Left lobe of liver (tissue), 2 donors: ENCODE data around the gene FUT4. TPM values are rescaled to one million over a fixed set of nuclear protein-coding genes. Genes with fewer than 3 reads are reported as not detected.
"Not testable (repeated sequence)": the region's sequence is repeated elsewhere in the genome, so short reads cannot be mapped to it uniquely, and the experiment has no call there.

Experiments used
- ATAC-seq: fragments of 200-7000 bp; cut with Tn5 transposase; one replicate; pipeline ENCODE4 v1.9.1; 2020; ENCODE audit warnings: mild to moderate bottlenecking, moderate library complexity
- DNase-seq: peaks from one replicate; pipeline ENCODE4 v3.0.0-alpha.2; 2020; ENCODE audit warnings: low spot score
- total RNA-seq: library from RNA; stranded (reverse); gene quantifications from one replicate; pipeline ENCODE4 v1.2.1, GENCODE V29; 2021
- donor health status: DM: no; HTN: no; CAD: no; lungs with moderate emphysema.
- donor health status: DM: no; HTN: yes; CAD: no.

FUT4 gene, protein sequence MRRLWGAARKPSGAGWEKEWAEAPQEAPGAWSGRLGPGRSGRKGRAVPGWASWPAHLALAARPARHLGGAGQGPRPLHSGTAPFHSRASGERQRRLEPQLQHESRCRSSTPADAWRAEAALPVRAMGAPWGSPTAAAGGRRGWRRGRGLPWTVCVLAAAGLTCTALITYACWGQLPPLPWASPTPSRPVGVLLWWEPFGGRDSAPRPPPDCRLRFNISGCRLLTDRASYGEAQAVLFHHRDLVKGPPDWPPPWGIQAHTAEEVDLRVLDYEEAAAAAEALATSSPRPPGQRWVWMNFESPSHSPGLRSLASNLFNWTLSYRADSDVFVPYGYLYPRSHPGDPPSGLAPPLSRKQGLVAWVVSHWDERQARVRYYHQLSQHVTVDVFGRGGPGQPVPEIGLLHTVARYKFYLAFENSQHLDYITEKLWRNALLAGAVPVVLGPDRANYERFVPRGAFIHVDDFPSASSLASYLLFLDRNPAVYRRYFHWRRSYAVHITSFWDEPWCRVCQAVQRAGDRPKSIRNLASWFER
- total RNA-seq: 1.2 TPM

DNA sequence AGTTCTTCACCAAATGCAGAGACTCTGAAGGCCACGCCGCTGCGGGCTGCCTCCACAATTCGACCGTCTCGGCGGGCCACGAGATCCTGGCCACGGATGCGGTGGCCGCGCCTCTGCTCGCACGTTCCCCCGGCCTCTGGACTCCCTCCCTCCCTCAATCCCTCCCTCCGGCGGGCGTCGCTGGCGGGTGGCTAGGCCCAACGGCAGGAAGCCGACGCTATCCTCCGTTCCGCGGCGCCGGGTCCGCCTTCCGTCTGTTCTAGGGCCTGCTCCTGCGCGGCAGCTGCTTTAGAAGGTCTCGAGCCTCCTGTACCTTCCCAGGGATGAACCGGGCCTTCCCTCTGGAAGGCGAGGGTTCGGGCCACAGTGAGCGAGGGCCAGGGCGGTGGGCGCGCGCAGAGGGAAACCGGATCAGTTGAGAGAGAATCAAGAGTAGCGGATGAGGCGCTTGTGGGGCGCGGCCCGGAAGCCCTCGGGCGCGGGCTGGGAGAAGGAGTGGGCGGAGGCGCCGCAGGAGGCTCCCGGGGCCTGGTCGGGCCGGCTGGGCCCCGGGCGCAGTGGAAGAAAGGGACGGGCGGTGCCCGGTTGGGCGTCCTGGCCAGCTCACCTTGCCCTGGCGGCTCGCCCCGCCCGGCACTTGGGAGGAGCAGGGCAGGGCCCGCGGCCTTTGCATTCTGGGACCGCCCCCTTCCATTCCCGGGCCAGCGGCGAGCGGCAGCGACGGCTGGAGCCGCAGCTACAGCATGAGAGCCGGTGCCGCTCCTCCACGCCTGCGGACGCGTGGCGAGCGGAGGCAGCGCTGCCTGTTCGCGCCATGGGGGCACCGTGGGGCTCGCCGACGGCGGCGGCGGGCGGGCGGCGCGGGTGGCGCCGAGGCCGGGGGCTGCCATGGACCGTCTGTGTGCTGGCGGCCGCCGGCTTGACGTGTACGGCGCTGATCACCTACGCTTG is at the start of gene FUT4:
Gene FUT4, plus strand, starts transcription at position 227 of the 951 bp plus-strand sequence. Its CDS starts 213 bp downstream, at position 440.
- DNase-seq (peak; percentile 89), ATAC-seq (peak; percentile 95)

DNA sequence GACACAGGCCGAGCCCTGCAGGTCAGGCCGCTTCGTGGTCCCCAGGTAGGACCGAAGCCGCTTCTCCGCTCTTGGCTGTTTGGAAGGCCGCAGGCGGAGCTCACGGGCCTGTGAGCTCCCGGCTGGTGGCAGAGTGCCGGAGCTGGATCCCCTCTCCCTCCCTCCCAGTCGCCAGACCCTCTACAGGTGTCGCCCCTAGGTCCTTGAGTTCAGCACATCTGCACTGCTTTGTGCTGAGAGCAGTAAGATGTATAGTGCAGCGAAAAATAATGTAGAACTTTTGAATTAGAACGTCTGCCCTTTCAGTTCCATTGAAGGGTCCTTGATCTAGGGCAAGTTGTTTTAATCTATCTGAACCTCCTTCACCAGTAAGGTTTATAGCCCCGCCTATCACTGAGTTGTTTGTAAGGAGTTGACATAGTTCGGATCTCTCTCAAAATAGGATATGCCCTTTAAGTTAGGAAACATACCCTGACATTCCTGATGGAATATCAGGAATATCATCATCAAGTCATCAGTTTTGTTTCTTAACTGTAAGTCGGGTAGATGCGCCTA is 49.5 kb upstream of the FUT4 start:
- DNase-seq (no peak), ATAC-seq (peak; percentile 71)

DNA sequence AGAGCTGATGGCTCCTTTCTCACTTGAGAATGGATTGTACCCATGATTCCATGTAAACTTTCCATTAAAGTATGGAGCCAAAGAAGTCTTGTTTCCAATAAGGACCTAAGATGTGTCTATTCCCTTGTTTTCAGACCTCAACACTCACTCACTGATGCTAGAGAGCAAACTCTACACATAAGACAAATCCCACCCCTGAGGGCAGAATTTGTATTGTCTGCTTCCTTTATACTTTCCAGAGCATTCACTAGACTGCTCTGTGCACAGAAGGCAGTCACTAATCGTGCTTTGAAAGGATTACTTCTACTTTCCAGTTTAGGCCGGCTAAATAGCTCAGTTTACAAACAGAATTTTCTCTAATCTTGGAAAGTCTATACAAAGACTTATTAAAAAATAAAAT is 43.5 kb upstream of the FUT4 start:
- DNase-seq: no peak
- no peak for ATAC-seq

DNA sequence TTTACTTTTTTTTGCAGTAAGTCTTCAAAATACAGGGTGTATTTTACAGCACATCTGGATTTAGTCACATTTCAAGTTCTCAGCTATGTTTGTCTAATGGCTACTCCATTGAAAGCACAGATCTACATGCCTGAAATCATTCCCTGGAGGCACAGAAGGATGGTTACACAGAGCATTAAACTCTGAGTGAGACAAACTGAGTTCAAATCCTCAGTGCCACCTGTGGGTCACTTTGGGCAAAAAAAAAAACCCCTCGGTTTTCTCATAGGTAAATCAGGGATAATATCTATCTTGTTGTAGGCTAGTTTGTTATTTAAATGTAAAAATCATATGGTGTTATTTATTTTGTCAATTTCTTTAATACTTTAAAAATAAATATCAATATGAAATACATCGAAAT is 42.2 kb upstream of the FUT4 start:
- no peak for ATAC-seq
- DNase-seq: no peak

DNA sequence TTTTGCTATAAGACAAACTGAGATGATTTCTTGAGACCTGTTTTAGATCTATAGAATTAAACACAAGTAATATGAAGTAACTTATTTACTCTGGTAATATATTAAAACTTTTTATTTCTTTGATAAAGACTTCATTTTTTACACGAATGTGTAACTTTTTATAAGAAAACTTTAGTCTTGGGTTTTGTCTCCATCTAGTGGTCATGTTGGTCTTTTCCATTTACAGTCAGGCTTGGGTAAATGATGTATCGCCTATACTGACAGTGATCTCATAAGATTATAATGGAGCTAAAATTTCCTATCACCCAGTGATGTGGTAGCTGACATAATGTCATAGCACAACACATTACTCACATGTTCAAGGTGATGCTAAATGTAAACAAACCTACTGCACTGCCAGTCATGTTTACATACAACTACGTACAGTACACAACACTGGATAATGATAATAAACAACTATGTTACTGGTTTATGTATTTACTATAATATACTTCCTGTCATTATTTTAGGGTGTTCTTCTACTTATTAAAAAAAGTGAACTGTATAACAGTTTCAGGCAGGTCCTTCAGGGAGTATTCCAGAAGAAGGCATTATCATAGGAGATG is 38.9 kb upstream of the FUT4 start:
- ATAC-seq: peak; percentile 73

DNA sequence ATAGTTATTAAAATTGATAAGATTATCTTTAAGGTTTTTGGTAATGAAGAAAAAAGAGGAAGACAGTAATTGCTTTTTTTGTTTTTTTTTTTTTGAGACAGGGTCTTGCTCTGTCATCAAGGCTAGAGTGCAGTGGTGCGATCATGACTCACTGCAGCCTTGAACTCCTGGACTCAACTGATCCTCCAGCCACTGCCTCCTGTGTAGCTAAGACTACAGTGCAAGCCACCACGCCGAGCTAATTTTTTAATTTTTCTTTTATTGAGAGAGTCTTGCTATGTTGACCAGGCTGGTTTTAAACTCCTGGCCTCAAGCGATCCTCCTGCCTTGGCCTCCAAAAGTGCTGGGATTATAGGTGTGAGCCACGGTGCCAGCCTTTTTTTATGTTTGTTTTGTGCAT is 37.2 kb upstream of the FUT4 start:
- not testable (repeated sequence) for DNase-seq, ATAC-seq

More for the DNA sequence above, 38.9 kb upstream of the FUT4 start:
- DNase-seq: no peak

DNA sequence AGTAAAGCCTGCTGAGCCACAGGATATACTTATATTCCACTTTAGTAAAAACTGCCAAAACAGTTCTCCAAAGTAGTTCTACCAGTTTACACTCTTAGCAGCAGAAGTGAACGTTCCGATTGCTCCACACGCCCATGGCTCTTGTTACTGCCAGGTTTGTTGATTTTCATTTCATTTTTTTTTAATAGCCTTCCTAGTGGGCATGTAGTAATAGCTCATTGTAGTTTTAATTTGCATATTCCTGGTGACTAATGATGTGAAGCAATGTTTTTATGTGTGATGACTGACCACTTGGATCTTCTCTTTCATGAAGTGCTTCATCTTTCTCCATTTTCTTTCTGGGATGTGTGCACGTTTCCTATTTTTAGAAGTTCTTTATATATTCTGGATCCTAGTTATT is 36.2 kb upstream of the FUT4 start:
- ATAC-seq: no peak
- no peak for DNase-seq

DNA sequence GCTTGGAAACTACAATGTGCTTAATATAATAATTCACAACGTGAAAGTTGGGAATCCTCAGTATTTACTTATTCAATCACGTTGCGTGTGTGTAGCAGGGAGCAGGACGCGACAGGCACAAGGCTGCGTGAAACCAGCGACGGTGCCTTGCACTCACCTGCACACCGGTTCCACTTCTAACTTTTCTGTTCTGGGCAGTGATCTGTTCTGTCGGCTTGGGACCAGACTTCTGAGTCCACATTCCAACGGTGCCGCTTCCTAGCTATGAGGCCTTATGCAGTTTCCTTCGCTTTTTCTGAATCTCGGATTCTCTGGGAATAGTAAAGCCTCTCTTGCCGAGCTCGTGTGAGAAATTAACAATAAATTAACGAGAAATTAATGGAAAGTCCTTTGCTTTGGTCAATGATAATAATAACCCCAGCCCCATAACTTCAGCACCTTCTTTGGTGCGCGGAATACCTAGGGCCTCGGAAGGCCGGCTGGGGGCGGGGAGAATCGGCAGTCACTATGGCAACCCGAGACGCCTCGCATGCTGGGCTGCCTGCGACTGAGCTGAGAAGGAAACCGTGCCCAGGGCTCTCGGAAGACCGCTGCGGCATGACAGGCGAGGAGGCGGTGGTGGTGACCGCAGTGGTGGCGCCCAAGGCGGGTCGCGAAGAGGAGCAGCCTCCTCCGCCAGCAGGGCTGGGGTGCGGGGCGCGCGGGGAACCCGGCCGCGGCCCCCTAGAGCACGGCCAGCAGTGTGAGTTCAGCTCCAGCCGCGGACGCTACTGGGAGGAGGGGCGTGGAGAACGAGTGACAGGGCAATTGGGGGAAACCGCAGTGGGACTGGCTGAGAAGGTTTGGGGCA is 31.6 kb upstream of the FUT4 start, which contains the start of gene C11orf97:
Gene C11orf97, plus strand, starts transcription at position 530 of the 850 bp plus-strand sequence. Its CDS starts 68 bp downstream, at position 598.
- ATAC-seq: peak; percentile 95
- DNase-seq: peak; percentile 84

DNA sequence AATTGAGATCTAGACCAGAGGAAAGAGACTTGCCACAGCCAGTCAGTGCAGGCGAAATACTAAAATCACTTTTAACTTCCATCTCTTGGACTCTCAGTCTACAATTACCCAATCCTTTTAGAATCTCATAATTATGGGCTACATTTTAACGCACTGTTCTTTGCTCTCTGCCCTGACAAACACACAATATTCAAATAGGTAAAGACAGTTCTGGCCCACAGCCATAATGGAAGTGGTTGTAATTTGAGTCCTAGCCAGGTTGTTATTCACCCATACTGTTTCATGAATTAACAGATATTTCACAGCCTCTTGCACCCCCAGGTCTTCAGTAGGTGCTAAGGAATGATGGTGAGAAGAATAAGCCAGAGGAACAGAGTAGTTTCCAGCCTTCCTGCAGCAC is 30.6 kb upstream of the FUT4 start:
- peak; percentile 50 for DNase-seq
- peak; percentile 71 for ATAC-seq

DNA sequence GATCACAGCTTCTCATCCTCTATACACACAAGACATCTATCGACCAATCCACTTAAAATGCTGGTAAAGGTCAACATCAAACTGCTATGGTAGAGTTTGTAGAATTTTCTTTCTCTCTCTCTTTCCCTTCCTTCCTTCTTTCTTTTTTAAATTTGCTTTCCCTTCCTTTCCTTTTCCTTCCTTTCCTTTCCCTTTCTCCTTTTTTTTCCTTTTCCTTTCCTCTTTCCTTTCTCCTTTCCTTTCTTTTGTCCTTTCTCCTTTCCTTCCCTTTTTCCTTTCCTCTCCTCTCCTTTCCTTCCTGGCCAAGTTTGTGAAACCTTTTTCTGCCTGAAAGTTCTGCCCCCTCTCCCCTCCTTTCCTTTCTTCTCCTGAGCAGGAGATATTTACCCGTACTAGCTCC is 28.3 kb upstream of the FUT4 start:
- DNase-seq (no peak), ATAC-seq (no peak)

DNA sequence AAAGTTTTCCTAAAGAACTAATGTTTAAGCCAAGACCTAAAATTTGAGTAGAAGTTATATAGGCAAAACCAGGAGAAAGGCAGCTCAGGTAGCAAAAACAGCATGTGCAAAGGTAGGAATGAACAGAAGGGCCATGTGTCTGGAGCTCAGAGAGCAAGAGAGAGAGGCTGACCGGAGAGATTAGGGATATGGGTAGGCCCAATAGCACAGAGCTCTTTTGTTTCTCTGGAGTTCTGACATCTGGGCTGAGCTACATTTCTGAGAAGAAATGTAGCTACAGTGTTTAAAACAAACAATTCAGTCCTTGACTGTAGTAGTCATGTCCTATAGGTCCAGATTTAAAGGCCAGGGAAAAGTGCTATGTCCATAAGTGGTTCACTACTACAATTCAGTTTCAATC is 27.0 kb upstream of the FUT4 start:
- no peak for ATAC-seq
- DNase-seq: no peak

DNA sequence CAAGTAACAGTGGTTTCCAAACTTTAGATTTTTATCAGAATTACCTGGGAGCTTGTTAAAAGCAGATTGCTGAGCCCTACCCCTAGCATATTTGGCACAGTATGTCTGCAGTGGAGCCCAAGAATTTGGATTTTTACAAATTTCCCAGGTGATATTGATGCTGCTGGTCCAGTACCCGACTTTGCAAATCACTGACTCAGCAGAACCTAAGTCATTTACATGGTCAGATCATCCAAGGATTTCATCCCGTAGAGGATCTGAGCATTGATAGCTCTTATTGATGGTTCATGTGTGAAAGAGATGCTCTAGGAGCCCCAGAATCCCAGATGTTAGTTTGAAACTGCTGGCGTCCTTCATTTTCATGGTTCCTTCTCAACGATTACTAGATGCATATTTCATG is 25.4 kb upstream of the FUT4 start:
- DNase-seq (no peak), ATAC-seq (no peak)

DNA sequence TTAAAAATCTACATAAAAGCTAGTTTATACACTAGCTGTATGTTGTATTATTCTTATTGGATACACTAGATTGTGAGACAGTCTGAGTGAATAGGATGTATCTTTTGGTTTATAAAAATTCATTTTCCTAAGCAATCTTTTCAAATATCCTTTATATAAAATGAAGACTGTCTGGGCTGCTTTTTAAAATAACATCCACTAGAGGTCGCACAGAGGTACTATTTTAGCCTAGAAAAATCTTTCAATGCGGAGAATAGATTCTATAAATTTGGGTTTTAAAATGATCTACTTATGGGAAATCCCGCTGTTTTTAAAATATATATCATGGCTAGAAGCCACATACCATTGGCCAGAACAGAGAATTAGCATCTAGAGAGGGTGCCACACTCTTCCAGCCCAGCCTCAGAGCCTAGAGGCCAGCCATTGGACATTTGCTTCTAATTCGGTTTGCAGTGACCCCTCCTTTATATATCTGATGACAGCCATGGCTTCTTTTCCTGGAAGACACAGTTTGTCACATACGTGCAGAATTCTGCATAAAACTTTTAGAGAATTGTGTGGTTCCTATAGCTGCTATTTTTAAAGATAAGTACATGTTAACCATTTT is 24.1 kb upstream of the FUT4 start:
- DNase-seq (no peak), ATAC-seq (peak; percentile 79)

DNA sequence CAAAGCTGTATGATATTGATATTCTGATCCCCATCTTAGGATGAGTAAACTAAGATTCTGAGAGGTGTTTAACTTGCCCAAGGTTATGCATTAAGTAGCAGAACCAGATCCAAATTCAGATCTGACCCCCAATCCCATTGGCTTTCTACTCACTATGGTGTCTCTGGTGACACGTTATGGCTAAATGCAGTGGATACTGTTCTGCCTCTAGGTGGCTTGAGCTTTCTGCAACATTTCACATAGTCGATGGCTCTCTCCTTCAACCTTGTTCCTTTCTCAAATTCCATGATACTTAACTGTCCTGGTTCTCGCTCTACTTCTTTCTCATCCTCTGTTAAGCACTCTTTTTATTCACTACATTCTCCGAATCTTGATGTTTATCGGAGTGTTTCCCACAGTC is 22.0 kb upstream of the FUT4 start:
- peak; percentile 69 for ATAC-seq
- no peak for DNase-seq

DNA sequence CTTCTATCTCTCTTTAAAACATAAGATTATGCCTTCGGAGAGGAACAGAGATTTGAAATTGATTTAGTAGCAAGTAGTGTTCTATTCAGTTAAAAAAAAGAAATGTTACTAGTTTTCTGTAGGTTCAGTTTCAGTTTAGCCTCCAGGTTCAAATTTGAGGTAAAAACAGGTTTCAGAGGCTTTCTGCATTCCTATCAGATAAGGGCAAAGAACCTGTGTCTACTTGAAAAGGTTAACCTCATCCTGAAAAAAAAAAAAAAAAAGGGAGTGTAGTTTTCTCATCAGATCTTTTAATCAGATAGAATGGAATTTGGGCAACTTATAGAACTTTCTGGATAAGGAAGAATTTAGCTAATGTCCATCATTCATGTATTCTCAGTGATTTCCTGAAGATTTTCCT is 19.4 kb upstream of the FUT4 start:
- no peak for DNase-seq
- no peak for ATAC-seq

DNA sequence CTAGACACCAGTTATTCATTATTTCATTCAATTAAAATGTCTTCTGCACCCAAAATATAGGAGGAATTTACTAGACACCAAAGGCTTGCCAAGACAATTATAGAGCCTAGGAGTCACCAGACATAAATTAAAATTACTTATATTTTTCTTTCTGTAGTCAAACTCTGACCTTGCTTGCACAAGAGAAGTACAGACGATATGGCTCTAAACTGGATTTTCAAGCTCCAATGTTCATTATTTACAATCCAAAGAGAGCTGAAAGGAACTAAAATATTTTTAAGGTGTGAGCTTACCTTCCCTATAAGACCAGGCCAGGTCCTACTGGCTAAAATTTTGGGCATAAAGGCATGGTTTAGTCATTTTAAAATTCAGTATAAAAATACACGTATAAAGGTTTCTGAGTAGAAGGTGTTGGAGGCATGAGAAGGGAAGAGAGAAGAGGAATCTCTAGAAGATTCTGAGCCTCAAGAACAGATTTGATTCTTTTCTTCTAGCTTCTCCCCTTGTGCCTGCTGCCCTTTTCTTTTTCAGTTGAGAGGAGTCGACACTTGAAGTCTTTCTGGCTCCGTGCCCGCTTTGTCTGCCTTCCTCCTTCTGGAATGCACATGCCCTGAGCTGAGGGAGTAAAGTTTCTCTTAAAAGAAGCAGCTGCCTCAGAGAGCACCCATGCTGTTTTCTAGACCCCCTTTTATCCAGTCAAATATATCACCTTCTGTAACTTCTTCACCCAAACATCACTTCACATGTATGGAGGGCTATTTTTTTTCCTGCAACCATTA is 18.0 kb upstream of the FUT4 start:
- DNase-seq (no peak), ATAC-seq (no peak)

DNA sequence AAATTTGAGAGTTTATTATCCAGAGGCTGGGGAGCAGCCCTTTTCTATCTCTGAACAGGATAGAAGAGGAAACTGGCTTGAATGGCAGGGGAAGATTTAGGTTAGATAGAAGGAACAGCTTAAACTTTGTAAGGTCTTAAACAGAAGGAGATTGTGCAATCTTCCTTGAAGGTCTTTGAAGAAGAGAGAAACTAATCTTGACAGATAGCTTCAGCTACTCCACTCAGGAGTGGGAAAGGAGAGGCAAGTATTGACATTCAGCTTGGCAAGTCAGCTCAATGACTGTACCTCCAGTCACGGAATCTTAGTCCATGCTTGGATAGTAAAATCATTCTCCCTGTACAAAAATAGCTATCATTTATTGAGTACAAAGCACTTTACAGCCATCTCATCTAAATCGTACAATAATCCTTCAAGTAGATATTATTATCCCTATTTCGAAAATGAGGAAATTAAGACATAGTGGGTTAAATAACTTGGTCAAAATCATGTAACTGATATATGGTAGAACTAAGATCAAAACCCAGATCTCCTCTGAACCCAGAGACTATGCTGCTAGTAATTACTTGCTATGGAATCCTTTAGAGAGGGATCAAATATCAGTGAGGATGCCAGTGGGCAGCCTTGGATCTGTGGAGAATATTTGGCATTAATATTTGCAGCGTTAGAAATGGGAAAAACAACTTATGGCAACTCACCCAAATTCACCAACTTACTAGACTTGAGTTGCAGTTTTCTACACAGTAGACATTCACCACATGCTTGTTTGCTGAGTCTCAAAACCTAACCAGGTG is 16.9 kb upstream of the FUT4 start:
- ATAC-seq (no peak), DNase-seq (no peak)

DNA sequence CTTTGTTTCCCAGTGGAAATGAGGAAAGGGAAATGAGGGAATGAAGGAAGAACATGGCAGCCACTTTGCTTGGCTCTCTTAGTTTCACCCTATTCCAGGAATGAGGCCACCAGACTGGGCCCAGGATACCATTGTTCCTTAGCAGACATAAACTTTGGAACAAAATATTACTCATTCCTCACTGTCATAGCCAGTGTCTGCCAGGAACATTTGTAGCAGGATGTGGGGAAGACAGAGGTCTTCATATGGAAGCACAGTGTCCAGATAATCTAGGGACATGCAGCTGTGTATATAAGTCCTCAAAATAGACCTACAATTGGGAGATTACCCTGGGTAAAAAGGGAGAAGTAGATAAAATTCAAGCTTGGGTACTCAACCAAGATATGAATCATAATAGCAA is 15.2 kb upstream of the FUT4 start:
- ATAC-seq: no peak
- DNase-seq: no peak
